HCT116 (cell line): ENCODE results near the gene LMCD1. TPM values are rescaled to one million over a fixed set of nuclear protein-coding genes. Genes with fewer than 3 reads are reported as not detected.

ENCODE experiments used
- ATAC-seq: fragments of 200-7000 bp; cut with Tn5 transposase; 2 replicates; pipeline ENCODE4 v1.9.1; 2020; ENCODE audit warnings: mild to moderate bottlenecking, moderate library complexity
- BruUV-seq: library from RNA; stranded (reverse); fragments of 400-500 nt; replicated peaks from 2 replicates; lab custom pipeline; 2021; lab: Mats Ljungman, UMichigan
- CTCF ChIA-PET: fragments of 300-600 bp; sonication (Branson Sonifier 250); formaldehyde crosslinking; loops from one replicate; lab custom pipeline; 2021; ENCODE audit warnings: antibody characterized with exemption; lab: Charles Lee
- POLR2A ChIA-PET: fragments of 300-600, 350-600 bp; sonication (Branson Sonifier 250); formaldehyde crosslinking; loops from one replicate; lab custom pipeline; 2021; ENCODE audit warnings: antibody characterized with exemption; lab: Charles Lee
- RAD21 ChIA-PET, 2 experiments: fragments of 300-600 bp; sonication (Branson Sonifier 250); formaldehyde crosslinking; loops; one replicate each; lab custom pipeline; 2023; ENCODE audit warnings: low total read pairs in 2 of 2; ENCODE audit not compliant: uncharacterized antibody in 2 of 2, unreplicated experiment in 2 of 2, low non-redundant PET in 1 of 2; lab: Charles Lee
- DNase-seq: peaks from one replicate; pipeline ENCODE4 v3.0.0-alpha.2; 2010; ENCODE audit warnings: low read depth, low spot score
- H2AFZ ChIP-seq: fragments of 200-600 bp; shearing (Covaris generic), sonication (generic); 2 replicates; pipeline ENCODE4 v1.6.1; 2017; ENCODE audit warnings: low read depth, mixed run types, mixed read lengths, antibody characterized with exemption, low read length; ENCODE audit not compliant: poor library complexity, severe bottlenecking
- H3K27ac ChIP-seq: 2 replicates; pipeline ENCODE4 v1.5.1; 2012; ENCODE audit warnings: low read depth, low read length
- H3K27me3 ChIP-seq: fragments of 200-600 bp; sonication (generic); 2 replicates; pipeline ENCODE4 v1.6.1; 2016; ENCODE audit warnings: mixed run types, low read length, mixed read lengths; ENCODE audit not compliant: insufficient read depth
- H3K36me3 ChIP-seq, 2 experiments: fragments of 200-500 bp in 1 of 2; fragments of 200-600 bp in 1 of 2; sonication (Bioruptor generic) in 1 of 2; sonication (generic) in 1 of 2; 2 replicates each; pipeline versions ENCODE4 v1.5.1 to v1.6.1; 2014 to 2016; ENCODE audit warnings: low read length in 2 of 2, inconsistent platforms in 1 of 2, mixed read lengths in 1 of 2, mixed run types in 1 of 2; ENCODE audit not compliant: insufficient read depth in 2 of 2, control insufficient read depth in 1 of 2
- H3K4me1 ChIP-seq, 2 experiments: fragments of 200-600 bp in 1 of 2; sonication (generic) in 1 of 2; 2 replicates each; pipeline versions ENCODE4 v1.5.1 to v1.6.1; 2012 to 2017; ENCODE audit warnings: low read length in 2 of 2, inconsistent platforms in 1 of 2, mild to moderate bottlenecking in 1 of 2, mixed read lengths in 1 of 2, mixed run types in 1 of 2, moderate library complexity in 1 of 2; ENCODE audit not compliant: insufficient read depth in 2 of 2, control insufficient read depth in 1 of 2
- H3K4me2 ChIP-seq: fragments of 200-600 bp; sonication (generic); 2 replicates; pipeline ENCODE4 v1.6.1; 2017; ENCODE audit warnings: mixed run types, low read length, mixed read lengths
- H3K4me3 ChIP-seq, 2 experiments: fragments of 200-600 bp in 1 of 2; sonication (generic) in 1 of 2; replicated peaks in 1 of 2; 2 replicates each; pipeline ENCODE4 v1.5.1; 2011 to 2016; ENCODE audit warnings: low read length in 2 of 2, control low read depth in 1 of 2, low read depth in 1 of 2, mild to moderate bottlenecking in 1 of 2, mixed read lengths in 1 of 2, mixed run types in 1 of 2
- H3K79me2 ChIP-seq: fragments of 200-600 bp; sonication (generic); 2 replicates; pipeline ENCODE4 v1.6.1; 2017; ENCODE audit warnings: mild to moderate bottlenecking, mixed run types, low read length, moderate library complexity, mixed read lengths; ENCODE audit not compliant: insufficient read depth
- H3K9ac ChIP-seq: fragments of 200-600 bp; sonication (generic); 2 replicates; pipeline ENCODE4 v1.6.1; 2016; ENCODE audit warnings: low read length, mixed read lengths
- H3K9me2 ChIP-seq: fragments of 200-600 bp; sonication (generic), shearing (Covaris generic); 2 replicates; pipeline ENCODE4 v1.6.1; 2017; ENCODE audit warnings: mixed run types, mild to moderate bottlenecking, moderate library complexity; ENCODE audit not compliant: insufficient read depth
- H3K9me3 ChIP-seq, 2 experiments: fragments of 200-500 bp in 1 of 2; fragments of 200-600 bp in 1 of 2; sonication (Bioruptor generic) in 1 of 2; sonication (generic) in 1 of 2; 2 replicates each; pipeline ENCODE4 v1.6.1; 2014 to 2017; ENCODE audit warnings: low read length in 2 of 2, mixed read lengths in 2 of 2, inconsistent platforms in 1 of 2, low read depth in 1 of 2, mild to moderate bottlenecking in 1 of 2, mixed run types in 1 of 2, moderate library complexity in 1 of 2; ENCODE audit not compliant: control insufficient read depth in 1 of 2, insufficient read depth in 1 of 2
- H4K20me1 ChIP-seq: fragments of 200-600 bp; sonication (generic), shearing (Covaris generic); 2 replicates; pipeline ENCODE4 v1.6.1; 2017; ENCODE audit warnings: mixed run types, mild to moderate bottlenecking, moderate library complexity; ENCODE audit not compliant: insufficient read depth
- EGR1 ChIP-seq: IDR thresholded peaks from 2 replicates; pipeline ENCODE4 v1.6.1; 2012; ENCODE audit warnings: low read depth
- EZH2 ChIP-seq: fragments of 200-600 bp; sonication (generic); IDR thresholded peaks from 2 replicates; pipeline ENCODE4 v1.6.1; 2017; ENCODE audit warnings: antibody characterized with exemption, mixed run types
- EZH2phosphoT487 ChIP-seq: fragments of 200-600 bp; IDR thresholded peaks from 2 replicates; pipeline ENCODE4 v1.6.1; 2018; ENCODE audit warnings: antibody characterized with exemption, borderline replicate concordance
- FOSL1 ChIP-seq: IDR thresholded peaks from 2 replicates; pipeline ENCODE4 v1.6.1; 2012; ENCODE audit warnings: low read depth
- JUND ChIP-seq: IDR thresholded peaks from 2 replicates; pipeline ENCODE4 v1.6.1; 2012
- MAX ChIP-seq: IDR thresholded peaks from 2 replicates; pipeline ENCODE4 v1.6.1; 2012
- POLR2A ChIP-seq: IDR thresholded peaks from 2 replicates; pipeline ENCODE4 v1.7.0; 2011; ENCODE audit warnings: borderline replicate concordance; ENCODE audit not compliant: insufficient read depth, insufficient read length; ENCODE audit errors: extremely low read depth
- POLR2AphosphoS5 ChIP-seq: IDR thresholded peaks from 2 replicates; pipeline ENCODE4 v1.6.1; 2011; ENCODE audit warnings: mild to moderate bottlenecking, low read depth, low read length, moderate library complexity
- SIN3A ChIP-seq: IDR thresholded peaks from 2 replicates; pipeline ENCODE4 v1.6.1; 2012; ENCODE audit warnings: low read depth
- SP1 ChIP-seq: IDR thresholded peaks from 2 replicates; pipeline ENCODE4 v1.6.1; 2012; ENCODE audit warnings: low read depth
- SRF ChIP-seq: IDR thresholded peaks from 2 replicates; pipeline ENCODE4 v1.6.1; 2012; ENCODE audit warnings: low read depth
- TCF7L2 ChIP-seq: IDR thresholded peaks from 2 replicates; pipeline ENCODE4 v1.7.0; 2011; ENCODE audit warnings: borderline replicate concordance, inconsistent platforms; ENCODE audit not compliant: insufficient read depth, insufficient read length; ENCODE audit errors: extremely low read depth
- ZFX ChIP-seq: fragments of 450-650 bp; IDR thresholded peaks from 2 replicates; pipeline ENCODE4 v1.6.1; 2017
- ZNF274 ChIP-seq: fragments of 200-500 bp; sonication (Bioruptor generic); IDR thresholded peaks from 2 replicates; pipeline ENCODE4 v1.6.1; 2014; ENCODE audit warnings: mild to moderate bottlenecking, low read depth, low read length, inconsistent platforms
- intact Hi-C: fragments of 100-400 bp; cut with micrococcal nuclease; formaldehyde crosslinking; loops from 2 replicates; pipeline ENCODE4 v1.10.0; 2022
- total RNA-seq: library from RNA; stranded (reverse); gene quantifications from one replicate; pipeline ENCODE4 v1.2.1, GENCODE V29; 2021; ENCODE audit not compliant: unreplicated experiment
- TF ChIP-seq, protein P1 (sequence below): IDR thresholded peaks from 2 replicates; pipeline ENCODE4 v1.6.1; 2012
- TF ChIP-seq, protein P2 (sequence below): IDR thresholded peaks from 2 replicates; pipeline ENCODE4 v1.6.1; 2011; ENCODE audit warnings: mild to moderate bottlenecking, low read length, moderate library complexity; ENCODE audit not compliant: insufficient replicate concordance; ENCODE audit errors: extremely low read depth
- TF ChIP-seq, protein P3 (sequence below), 3 experiments: fragments of 200-600 bp in 1 of 3; sonication (generic) in 1 of 3; IDR thresholded peaks in 2 of 3; conservative IDR thresholded peaks in 1 of 3; 2 replicates each; pipeline ENCODE4 v1.5.1; 2012 to 2017; ENCODE audit warnings: low read depth in 2 of 3, low read length in 2 of 3, antibody characterized with exemption in 1 of 3, borderline replicate concordance in 1 of 3, control low read depth in 1 of 3, mild to moderate bottlenecking in 1 of 3, mixed read lengths in 1 of 3, mixed run types in 1 of 3, moderate library complexity in 1 of 3; ENCODE audit not compliant: insufficient read depth in 1 of 3

Gene LMCD1
- total RNA-seq, 1 experiment from 2014 or later: 4.6 TPM

GRCh38 chr3:8621141-8621540 is 119.5 kb downstream of the LMCD1 start:
- Histone ChIP-seq H3K9me2 (no peaks in the 10 kb centered on the region), H3K4me2 (no peak overlapping the region), H3K27ac (no peak overlapping the region), H3K27me3 (no peaks in the 10 kb centered on the region), H3K9me3 (peaks cover 0 to 7% of the 10 kb centered on the region in 2 experiments; a peak in 1 of 4 replicates), H3K4me3 (no peak overlapping the region), H3K9ac (no peak overlapping the region), H2AFZ (no peak overlapping the region), H3K79me2 (no peaks in the 10 kb centered on the region), H3K4me1 (peaks cover 3 to 9% of the 10 kb centered on the region in 2 experiments; a peak in 3 of 4 replicates), H3K36me3 (no peaks in the 10 kb centered on the region), H4K20me1 (no peaks in the 10 kb centered on the region)
- DNase-seq (no peak), ATAC-seq (no peak)
- intact Hi-C loops: loop anchor here (5.0 kb wide), 1 partner anchor 119 kb away; the partner anchor contains the start of gene LMCD1
- RAD21 ChIA-PET: no interaction called here
- POLR2A ChIA-PET: no interaction called here
- TF ChIP-seq POLR2AphosphoS5: no peak
- no peak for TF ChIP-seq POLR2A
- no peak for TF ChIP-seq SP1
- no peak for TF ChIP-seq SRF
- TF ChIP-seq EZH2phosphoT487: no peak
- TF ChIP-seq, protein P1, sequence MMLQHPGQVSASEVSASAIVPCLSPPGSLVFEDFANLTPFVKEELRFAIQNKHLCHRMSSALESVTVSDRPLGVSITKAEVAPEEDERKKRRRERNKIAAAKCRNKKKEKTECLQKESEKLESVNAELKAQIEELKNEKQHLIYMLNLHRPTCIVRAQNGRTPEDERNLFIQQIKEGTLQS: no peak
- CTCF ChIA-PET: interaction anchor here (0.6 to 1.1 kb wide), 2 partner anchors 14 to 179 kb away, joined by 3 to 4 read pairs; no protein-coding TSS in a partner anchor
- no TSS peak for BruUV-seq

GRCh38 chr3:8621872-8622271 is 120.2 kb downstream of the LMCD1 start:
- intact Hi-C loops: loop anchor here (2.0 to 5.0 kb wide), 2 partner anchors 120 to 297 kb away; partner anchors contain the start of gene LMCD1
- Histone ChIP-seq H3K27ac (no peak overlapping the region), H3K9ac (no peak overlapping the region), H3K36me3 (no peaks in the 10 kb centered on the region), H3K9me2 (no peaks in the 10 kb centered on the region), H2AFZ (no peak overlapping the region), H4K20me1 (no peaks in the 10 kb centered on the region), H3K79me2 (no peaks in the 10 kb centered on the region), H3K4me3 (no peak overlapping the region), H3K9me3 (peaks cover 0 to 7% of the 10 kb centered on the region in 2 experiments; a peak in 1 of 4 replicates), H3K27me3 (no peaks in the 10 kb centered on the region), H3K4me1 (peaks cover 4 to 16% of the 10 kb centered on the region in 2 experiments; a peak in 3 of 4 replicates), H3K4me2 (no peak overlapping the region)
- ChIA-PET CTCF (interaction anchor here (1.1 kb wide), 2 partner anchors 14 to 180 kb away, joined by 3 to 4 read pairs; no protein-coding TSS in a partner anchor), POLR2A (no interaction called here), RAD21 (no interaction called here)
- DNase-seq (no peak), ATAC-seq (no peak)
- no TSS peak for BruUV-seq
- TF ChIP-seq ZNF274 (no peak), MAX (no peak), FOSL1 (no peak), SP1 (no peak), EGR1 (no peak), SIN3A (no peak), EZH2phosphoT487 (no peak), ZFX (no peak), JUND (no peak), SRF (no peak), EZH2 (no peak), TCF7L2 (no peak)
- TF ChIP-seq, protein P2, sequence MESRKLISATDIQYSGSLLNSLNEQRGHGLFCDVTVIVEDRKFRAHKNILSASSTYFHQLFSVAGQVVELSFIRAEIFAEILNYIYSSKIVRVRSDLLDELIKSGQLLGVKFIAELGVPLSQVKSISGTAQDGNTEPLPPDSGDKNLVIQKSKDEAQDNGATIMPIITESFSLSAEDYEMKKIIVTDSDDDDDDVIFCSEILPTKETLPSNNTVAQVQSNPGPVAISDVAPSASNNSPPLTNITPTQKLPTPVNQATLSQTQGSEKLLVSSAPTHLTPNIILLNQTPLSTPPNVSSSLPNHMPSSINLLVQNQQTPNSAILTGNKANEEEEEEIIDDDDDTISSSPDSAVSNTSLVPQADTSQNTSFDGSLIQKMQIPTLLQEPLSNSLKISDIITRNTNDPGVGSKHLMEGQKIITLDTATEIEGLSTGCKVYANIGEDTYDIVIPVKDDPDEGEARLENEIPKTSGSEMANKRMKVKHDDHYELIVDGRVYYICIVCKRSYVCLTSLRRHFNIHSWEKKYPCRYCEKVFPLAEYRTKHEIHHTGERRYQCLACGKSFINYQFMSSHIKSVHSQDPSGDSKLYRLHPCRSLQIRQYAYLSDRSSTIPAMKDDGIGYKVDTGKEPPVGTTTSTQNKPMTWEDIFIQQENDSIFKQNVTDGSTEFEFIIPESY: no peak
- TF ChIP-seq, protein P3, sequence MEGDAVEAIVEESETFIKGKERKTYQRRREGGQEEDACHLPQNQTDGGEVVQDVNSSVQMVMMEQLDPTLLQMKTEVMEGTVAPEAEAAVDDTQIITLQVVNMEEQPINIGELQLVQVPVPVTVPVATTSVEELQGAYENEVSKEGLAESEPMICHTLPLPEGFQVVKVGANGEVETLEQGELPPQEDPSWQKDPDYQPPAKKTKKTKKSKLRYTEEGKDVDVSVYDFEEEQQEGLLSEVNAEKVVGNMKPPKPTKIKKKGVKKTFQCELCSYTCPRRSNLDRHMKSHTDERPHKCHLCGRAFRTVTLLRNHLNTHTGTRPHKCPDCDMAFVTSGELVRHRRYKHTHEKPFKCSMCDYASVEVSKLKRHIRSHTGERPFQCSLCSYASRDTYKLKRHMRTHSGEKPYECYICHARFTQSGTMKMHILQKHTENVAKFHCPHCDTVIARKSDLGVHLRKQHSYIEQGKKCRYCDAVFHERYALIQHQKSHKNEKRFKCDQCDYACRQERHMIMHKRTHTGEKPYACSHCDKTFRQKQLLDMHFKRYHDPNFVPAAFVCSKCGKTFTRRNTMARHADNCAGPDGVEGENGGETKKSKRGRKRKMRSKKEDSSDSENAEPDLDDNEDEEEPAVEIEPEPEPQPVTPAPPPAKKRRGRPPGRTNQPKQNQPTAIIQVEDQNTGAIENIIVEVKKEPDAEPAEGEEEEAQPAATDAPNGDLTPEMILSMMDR (IDR thresholded peaks at IDR 0.05 in 2 of 3, conservative IDR thresholded peaks at IDR 0.05 in 1 of 3; ENCODE audit: borderline replicate concordance in 1 of 3, insufficient read depth in 1 of 3, low read depth in 2 of 3, low read length in 2 of 3): no peak
